ENCODE data around the gene CMA1.

- TF ChIP-seq CTCF (IDR thresholded peaks at IDR 0.05), result no peak
- TF ChIP-seq EZH2 (IDR thresholded peaks at IDR 0.05; ENCODE audit: borderline replicate concordance, insufficient read depth, low read depth, low read length, poor library complexity, severe bottlenecking), result no peak
These were observed 43.9 kb downstream of the CMA1 start for GRCh38 chr14:24463884-24464785.
